Neural progenitor cell (in vitro differentiated cells): ENCODE data around the gene KAT2B.

Experiments used
- EZH2 ChIP-seq: fragments of 200-600 bp; sonication (generic); IDR thresholded peaks from 2 replicates; pipeline ENCODE4 v1.6.1; 2017; ENCODE audit warnings: antibody characterized with exemption, mild to moderate bottlenecking, moderate library complexity
- EZH2phosphoT487 ChIP-seq: fragments of 200-600 bp; sonication (generic); IDR thresholded peaks from 2 replicates; pipeline ENCODE4 v1.6.1; 2017; ENCODE audit warnings: antibody characterized with exemption
- TF ChIP-seq, protein P1 (sequence below): fragments of 200-600 bp; sonication (generic); IDR thresholded peaks from 2 replicates; pipeline ENCODE4 v1.5.1; 2017; ENCODE audit warnings: antibody characterized with exemption, mild to moderate bottlenecking

DNA sequence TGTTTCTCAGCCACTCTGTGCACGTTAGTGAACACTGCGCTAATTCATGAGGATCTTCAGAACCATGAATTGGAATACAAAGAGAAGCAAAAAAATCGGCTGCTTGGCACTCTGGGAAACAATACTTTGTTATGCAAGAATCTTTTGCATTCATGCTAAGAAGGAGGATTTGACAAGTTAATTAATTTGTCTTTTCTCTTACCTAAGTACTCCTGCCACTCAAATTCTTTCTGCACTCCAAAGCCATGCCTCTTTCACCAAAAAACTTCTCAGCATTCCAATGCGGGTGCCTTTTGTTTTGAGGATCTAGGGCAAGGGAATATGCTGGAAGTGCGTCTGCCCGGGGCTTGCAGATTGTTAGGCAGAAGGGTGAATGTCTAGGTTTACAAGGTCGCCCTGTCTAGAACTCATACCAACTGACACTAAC is 11.3 kb upstream of the KAT2B start:
- TF ChIP-seq, protein P1, sequence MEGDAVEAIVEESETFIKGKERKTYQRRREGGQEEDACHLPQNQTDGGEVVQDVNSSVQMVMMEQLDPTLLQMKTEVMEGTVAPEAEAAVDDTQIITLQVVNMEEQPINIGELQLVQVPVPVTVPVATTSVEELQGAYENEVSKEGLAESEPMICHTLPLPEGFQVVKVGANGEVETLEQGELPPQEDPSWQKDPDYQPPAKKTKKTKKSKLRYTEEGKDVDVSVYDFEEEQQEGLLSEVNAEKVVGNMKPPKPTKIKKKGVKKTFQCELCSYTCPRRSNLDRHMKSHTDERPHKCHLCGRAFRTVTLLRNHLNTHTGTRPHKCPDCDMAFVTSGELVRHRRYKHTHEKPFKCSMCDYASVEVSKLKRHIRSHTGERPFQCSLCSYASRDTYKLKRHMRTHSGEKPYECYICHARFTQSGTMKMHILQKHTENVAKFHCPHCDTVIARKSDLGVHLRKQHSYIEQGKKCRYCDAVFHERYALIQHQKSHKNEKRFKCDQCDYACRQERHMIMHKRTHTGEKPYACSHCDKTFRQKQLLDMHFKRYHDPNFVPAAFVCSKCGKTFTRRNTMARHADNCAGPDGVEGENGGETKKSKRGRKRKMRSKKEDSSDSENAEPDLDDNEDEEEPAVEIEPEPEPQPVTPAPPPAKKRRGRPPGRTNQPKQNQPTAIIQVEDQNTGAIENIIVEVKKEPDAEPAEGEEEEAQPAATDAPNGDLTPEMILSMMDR: no peak
- TF ChIP-seq EZH2phosphoT487: no peak
- TF ChIP-seq EZH2: no peak
